Body of pancreas (tissue), 4 donors: Measurements from ENCODE around the gene ZKSCAN1. TPM values are rescaled to one million over a fixed set of nuclear protein-coding genes. Genes with fewer than 3 reads are reported as not detected.
A peak's percentile ranks its signal among the peaks of the same experiment; 100 is the strongest.

Experiments used
- ATAC-seq: fragments of 150-250 bp; one replicate; pipeline ENCODE4 v1.9.1; 2016
- DNase-seq, 4 donors: peaks; one replicate each; pipeline ENCODE4 v3.0.0-alpha.2; 2019
- H3K27ac ChIP-seq, 4 donors: fragments of 200-600 bp; sonication (generic); 1 replicate in 3 of 4; 2 replicates in 1 of 4; pipeline versions ENCODE4 v1.5.1 to v1.6.1; 2016 to 2019; ENCODE audit warnings: mild to moderate bottlenecking in 1 of 4, mixed read lengths in 1 of 4, moderate library complexity in 1 of 4
- H3K27me3 ChIP-seq, 2 donors: fragments of 200-600 bp; sonication (generic); one replicate each; pipeline ENCODE4 v1.6.0; 2016; ENCODE audit warnings: mild to moderate bottlenecking in 1 of 2
- H3K36me3 ChIP-seq, 2 donors: fragments of 200-600 bp; sonication (generic); replicated peaks in 1 of 2; 2 replicates each; pipeline ENCODE4 v1.5.1; 2016; ENCODE audit warnings: low read depth in 2 of 2; ENCODE audit not compliant: insufficient read depth in 1 of 2
- H3K4me1 ChIP-seq: fragments of 200-600 bp; sonication (generic); one replicate; pipeline ENCODE4 v1.6.0; 2016
- H3K4me3 ChIP-seq, 2 donors: fragments of 200-600 bp; sonication (generic); 1 replicate in 1 of 2; 2 replicates in 1 of 2; pipeline ENCODE4 v1.5.1; 2016 to 2019
- H3K9me3 ChIP-seq, 3 donors: fragments of 200-600 bp; sonication (generic); 1 replicate in 2 of 3; 2 replicates in 1 of 3; pipeline ENCODE4 v1.5.1; 2016
- POLR2A ChIP-seq, 3 donors: fragments of 450-650 bp; IDR thresholded peaks; one replicate each; pipeline ENCODE4 v1.6.1; 2016; ENCODE audit warnings: antibody characterized with exemption in 3 of 3, mild to moderate bottlenecking in 2 of 3
- WGBS, 2 donors: methylation state at CpG; one replicate each; pipeline ENCODE4 v1.1.5; 2017; 5-methylcytosine and 5-hydroxymethylcytosine counted together
- intact Hi-C: fragments of 100-400 bp; cut with DNase I; formaldehyde crosslinking; loops from one replicate; pipeline ENCODE4 v1.15.1; 2023
- total RNA-seq, 2 donors: library from RNA; depleted of rRNA; stranded (reverse); fragments of >200 nt; gene quantifications; one replicate each; pipeline ENCODE4 v1.1.0, GENCODE V29; 2016
- TF ChIP-seq, protein P1 (sequence below), 7 experiments: fragments of 450-650 bp in 4 of 7; fragments of 200-600 bp in 3 of 7; sonication (generic) in 3 of 7; IDR thresholded peaks; one replicate each; pipeline ENCODE4 v1.5.1; 2016 to 2019; ENCODE audit warnings: antibody characterized with exemption in 7 of 7

Gene ZKSCAN1
- total RNA-seq, 2 donors from 2014 or later: 31.6 to 40.2 TPM

- H3K4me1 ChIP-seq: peaks cover 73% of the 10 kb centered on the region
- TF ChIP-seq, protein P1, sequence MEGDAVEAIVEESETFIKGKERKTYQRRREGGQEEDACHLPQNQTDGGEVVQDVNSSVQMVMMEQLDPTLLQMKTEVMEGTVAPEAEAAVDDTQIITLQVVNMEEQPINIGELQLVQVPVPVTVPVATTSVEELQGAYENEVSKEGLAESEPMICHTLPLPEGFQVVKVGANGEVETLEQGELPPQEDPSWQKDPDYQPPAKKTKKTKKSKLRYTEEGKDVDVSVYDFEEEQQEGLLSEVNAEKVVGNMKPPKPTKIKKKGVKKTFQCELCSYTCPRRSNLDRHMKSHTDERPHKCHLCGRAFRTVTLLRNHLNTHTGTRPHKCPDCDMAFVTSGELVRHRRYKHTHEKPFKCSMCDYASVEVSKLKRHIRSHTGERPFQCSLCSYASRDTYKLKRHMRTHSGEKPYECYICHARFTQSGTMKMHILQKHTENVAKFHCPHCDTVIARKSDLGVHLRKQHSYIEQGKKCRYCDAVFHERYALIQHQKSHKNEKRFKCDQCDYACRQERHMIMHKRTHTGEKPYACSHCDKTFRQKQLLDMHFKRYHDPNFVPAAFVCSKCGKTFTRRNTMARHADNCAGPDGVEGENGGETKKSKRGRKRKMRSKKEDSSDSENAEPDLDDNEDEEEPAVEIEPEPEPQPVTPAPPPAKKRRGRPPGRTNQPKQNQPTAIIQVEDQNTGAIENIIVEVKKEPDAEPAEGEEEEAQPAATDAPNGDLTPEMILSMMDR (IDR thresholded peaks at IDR 0.05): no peak
- no peak for TF ChIP-seq POLR2A (IDR thresholded peaks at IDR 0.05)
- H3K27ac ChIP-seq: peak overlapping the region; percentile 77 to 99 (median 98)
- no peak for ATAC-seq
- 56 to 62% methylated on average over 5 of the region's 5 CpGs for WGBS, 2 donors
- no peaks in the 10 kb centered on the region for H3K27me3 ChIP-seq
- intact Hi-C loops: no loop called here
- no peaks in the 10 kb centered on the region for H3K36me3 ChIP-seq
- DNase-seq: no peak
- no peaks in the 10 kb centered on the region for H3K9me3 ChIP-seq
- H3K4me3 ChIP-seq: no peak overlapping the region
These were observed 2.5 kb downstream of the ZKSCAN1 start for GRCh38 chr7:100017875-100018274.

GRCh38 chr7:100019908-100020307 lies 4.5 kb downstream of the ZKSCAN1 start:
- ATAC-seq (no peak), DNase-seq (no peak)
- Histone ChIP-seq H3K27ac (peak overlapping the region in 3 of 4 donors; percentile 98 to 99 (median 98)), H3K4me1 (peaks cover 83% of the 10 kb centered on the region), H3K27me3 (no peaks in the 10 kb centered on the region), H3K36me3 (peaks cover 0 to 10% of the 10 kb centered on the region in 2 donors), H3K4me3 (no peak overlapping the region), H3K9me3 (no peaks in the 10 kb centered on the region)
- 23 to 24% methylated on average over 7 of the region's 7 CpGs for WGBS, 2 donors
- intact Hi-C loops: no loop called here
- no peak for TF ChIP-seq POLR2A (IDR thresholded peaks at IDR 0.05)
- TF ChIP-seq, protein P1 (IDR thresholded peaks at IDR 0.05): no peak

- peaks cover 4 to 18% of the 10 kb centered on the region in 2 donors for H3K36me3 ChIP-seq
- H3K4me3 ChIP-seq: no peak overlapping the region
- intact Hi-C loops: no loop called here
- no peak for TF ChIP-seq POLR2A (IDR thresholded peaks at IDR 0.05)
- TF ChIP-seq, protein P1 (IDR thresholded peaks at IDR 0.05): no peak
- 81 to 91% methylated on average over 3 of the region's 3 CpGs for WGBS, 2 donors
- DNase-seq (no peak), ATAC-seq (no peak)
- H3K9me3 ChIP-seq: no peaks in the 10 kb centered on the region
- H3K27ac ChIP-seq: peak overlapping the region in 3 of 4 donors; percentile 73 to 99 (median 81)
- no peaks in the 10 kb centered on the region for H3K27me3 ChIP-seq
- peaks cover 79% of the 10 kb centered on the region for H3K4me1 ChIP-seq
These were observed 5.9 kb downstream of the ZKSCAN1 start for GRCh38 chr7:100021297-100021696.

DNA sequence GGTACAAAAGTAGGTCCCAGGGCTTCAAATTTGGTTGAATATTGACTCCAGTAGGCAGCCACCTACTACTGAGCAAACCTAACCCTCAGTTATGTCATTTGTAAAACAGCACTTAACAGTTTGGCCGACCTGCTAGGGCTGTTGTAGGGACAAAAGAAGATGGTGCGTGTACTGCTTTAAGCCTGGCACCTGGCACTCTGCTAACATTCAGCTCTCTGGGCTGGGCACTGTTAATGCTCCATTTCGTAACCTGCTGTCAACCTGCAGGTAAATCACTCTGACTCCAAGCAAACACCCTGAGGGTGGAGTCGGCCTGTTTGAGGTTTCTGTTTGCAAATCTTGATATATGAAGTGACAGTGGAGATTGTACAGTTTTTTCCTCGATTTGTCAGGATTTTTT lies 7.2 kb downstream of the ZKSCAN1 start:
- DNase-seq (peak; percentile 84 to 94 (median 88)), ATAC-seq (peak; percentile 97)
- H3K36me3 ChIP-seq: peaks cover 4 to 24% of the 10 kb centered on the region in 2 donors
- WGBS, 2 donors: 11 to 12% methylated on average over 4 to 5 of the region's 5 CpGs
- no peaks in the 10 kb centered on the region for H3K9me3 ChIP-seq
- peak overlapping the region; percentile 73 to 99 (median 78) for H3K27ac ChIP-seq
- intact Hi-C loops: no loop called here
- no peaks in the 10 kb centered on the region for H3K27me3 ChIP-seq
- peaks cover 66% of the 10 kb centered on the region for H3K4me1 ChIP-seq
- TF ChIP-seq POLR2A (IDR thresholded peaks at IDR 0.05): peak in 1 of 3 donors; percentile 29
- TF ChIP-seq, protein P1 (IDR thresholded peaks at IDR 0.05): peak in 1 of 7 experiments; percentile 11
- H3K4me3 ChIP-seq: no peak overlapping the region

DNA sequence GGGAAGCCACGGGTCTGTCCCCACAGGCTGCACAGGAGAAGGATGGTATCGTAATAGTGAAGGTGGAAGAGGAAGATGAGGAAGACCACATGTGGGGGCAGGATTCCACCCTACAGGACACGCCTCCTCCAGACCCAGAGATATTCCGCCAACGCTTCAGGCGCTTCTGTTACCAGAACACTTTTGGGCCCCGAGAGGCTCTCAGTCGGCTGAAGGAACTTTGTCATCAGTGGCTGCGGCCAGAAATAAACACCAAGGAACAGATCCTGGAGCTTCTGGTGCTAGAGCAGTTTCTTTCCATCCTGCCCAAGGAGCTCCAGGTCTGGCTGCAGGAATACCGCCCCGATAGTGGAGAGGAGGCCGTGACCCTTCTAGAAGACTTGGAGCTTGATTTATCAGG lies 8.1 kb downstream of the ZKSCAN1 start:
- H3K9me3 ChIP-seq: no peaks in the 10 kb centered on the region
- DNase-seq: no peak
- no peak for ATAC-seq
- WGBS, 2 donors: 65 to 82% methylated on average over 12 of the region's 12 CpGs
- peak overlapping the region; percentile 32 to 99 (median 77) for H3K27ac ChIP-seq
- peaks cover 57% of the 10 kb centered on the region for H3K4me1 ChIP-seq
- no peak overlapping the region for H3K4me3 ChIP-seq
- peaks cover 4 to 26% of the 10 kb centered on the region in 2 donors for H3K36me3 ChIP-seq
- no peaks in the 10 kb centered on the region for H3K27me3 ChIP-seq
- no peak for TF ChIP-seq POLR2A (IDR thresholded peaks at IDR 0.05)
- TF ChIP-seq, protein P1 (IDR thresholded peaks at IDR 0.05): no peak
- intact Hi-C loops: no loop called here
